GM18868 (cell line): Measurements from ENCODE around the gene ERBB4.
"Not testable (repeated sequence)": the region's sequence is repeated elsewhere in the genome, so short reads cannot be mapped to it uniquely, and the experiment has no call there.

ENCODE experiments used
- ATAC-seq: cut with Tn5 transposase; IDR thresholded peaks from one replicate; pipeline ENCODE4 v1.9.1; 2021; ENCODE audit warnings: mild to moderate bottlenecking, moderate library complexity; ENCODE audit not compliant: unreplicated experiment

Gene ERBB4

GRCh38 chr2:212311807-212312404 lies 226.7 kb downstream of the ERBB4 start:
- peak; percentile 59 for ATAC-seq

DNA sequence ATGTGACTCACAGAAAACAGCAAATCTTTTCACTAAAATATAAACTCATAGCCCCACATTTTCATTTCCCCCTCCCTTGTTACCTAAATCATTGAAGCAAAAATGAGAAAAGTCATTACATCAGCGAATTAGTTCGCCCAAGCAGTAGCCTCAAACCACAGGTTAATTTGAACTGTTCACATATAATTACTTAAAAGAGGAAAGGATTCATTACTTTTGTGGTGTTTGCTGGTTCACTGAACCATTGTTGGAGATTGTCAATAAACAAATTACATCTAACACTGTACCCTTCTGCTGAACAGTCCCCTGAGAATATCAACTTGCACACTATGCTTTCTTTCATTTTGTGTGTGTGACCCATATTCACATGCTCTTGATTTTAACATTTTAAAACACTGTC lies 238.7 kb downstream of the ERBB4 start:
- ATAC-seq: peak; percentile 44

- no peak for ATAC-seq
Measured at GRCh38 chr2:212299333-212299732, 239.3 kb downstream of the ERBB4 start.

DNA sequence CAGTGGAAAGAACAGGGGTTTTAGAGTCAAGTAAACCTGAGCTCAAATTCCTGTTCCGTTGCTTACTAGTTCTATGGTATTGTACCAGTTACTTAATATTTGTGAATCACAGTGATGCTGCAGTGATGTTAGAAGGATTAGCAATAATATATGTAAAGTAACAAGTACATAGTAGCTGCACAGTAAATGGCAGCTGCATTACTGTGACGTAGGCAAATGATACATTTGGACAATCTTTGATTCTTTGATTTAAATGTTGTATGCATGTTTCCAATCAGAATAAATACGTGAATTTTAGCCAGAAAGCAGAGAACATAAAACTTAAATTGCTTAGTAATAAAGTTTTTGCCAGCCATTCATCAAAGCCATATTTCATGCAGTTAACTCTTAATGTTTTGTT lies 243.0 kb downstream of the ERBB4 start:
- ATAC-seq: no peak

DNA sequence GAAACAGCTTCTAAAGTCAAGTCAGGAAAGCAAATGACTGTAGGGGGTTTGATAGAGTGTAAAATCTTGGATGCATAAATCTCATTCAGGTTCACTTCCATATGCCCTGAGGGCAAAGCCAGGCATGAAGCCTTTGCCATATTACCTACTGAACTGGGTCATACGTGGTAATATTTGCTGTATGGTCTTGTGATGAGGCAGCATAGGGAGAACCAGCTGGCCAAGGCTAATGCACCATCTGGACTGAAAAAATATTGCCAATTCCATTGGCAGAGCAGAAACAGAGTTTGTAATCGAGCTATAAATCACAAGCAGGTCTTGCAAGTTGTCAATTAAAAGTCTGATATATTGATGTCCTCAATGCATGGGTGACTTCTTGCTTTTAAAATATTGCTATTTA lies 243.8 kb downstream of the ERBB4 start:
- no peak for ATAC-seq

- no peak for ATAC-seq
Measured at GRCh38 chr2:212289301-212289700, 249.3 kb downstream of the ERBB4 start.

DNA sequence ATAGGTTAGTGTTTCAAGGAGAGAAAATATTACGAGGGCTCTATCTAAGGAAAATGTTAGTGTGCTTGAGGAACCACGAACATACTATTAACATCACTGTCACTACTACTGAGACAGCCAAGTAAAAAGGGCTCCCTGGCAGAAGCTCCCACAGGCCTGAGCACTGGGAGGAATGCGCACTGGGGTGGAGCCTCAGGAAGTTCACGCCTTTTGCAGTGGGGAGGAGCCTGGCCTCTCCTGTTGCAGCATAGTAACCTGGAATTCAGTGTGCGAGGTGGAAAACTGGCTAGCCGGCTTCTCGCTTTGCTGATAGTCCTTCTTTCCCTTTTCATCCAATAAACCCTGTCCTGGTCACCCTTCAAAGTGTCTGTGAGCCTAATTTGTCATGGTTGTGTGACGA lies 250.3 kb downstream of the ERBB4 start:
- ATAC-seq: no peak

GRCh38 chr2:212284166-212284565 lies 254.4 kb downstream of the ERBB4 start:
- ATAC-seq: no peak

GRCh38 chr2:212282671-212283261 lies 255.8 kb downstream of the ERBB4 start:
- ATAC-seq: no peak

DNA sequence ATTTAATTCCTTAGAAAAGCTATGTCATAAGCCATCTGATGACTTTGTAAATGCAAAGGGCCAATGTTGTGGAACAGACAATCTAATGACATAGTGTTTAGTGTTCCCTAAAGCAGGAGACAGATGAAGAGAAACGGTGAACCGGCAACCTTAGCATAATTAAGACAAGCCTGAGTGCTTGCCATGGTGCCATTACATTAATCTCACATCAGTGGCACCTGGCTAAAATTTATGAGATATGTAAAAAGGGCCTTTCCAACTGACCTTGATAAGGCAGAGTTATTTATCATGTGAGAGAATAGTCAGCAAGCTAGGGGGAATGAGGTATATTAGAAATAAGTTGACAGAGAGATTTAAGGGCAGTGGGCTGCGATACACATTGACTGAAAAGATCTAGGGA lies 261.8 kb downstream of the ERBB4 start:
- ATAC-seq: no peak

- ATAC-seq: no peak
Measured at GRCh38 chr2:212274215-212274614, 264.4 kb downstream of the ERBB4 start.

DNA sequence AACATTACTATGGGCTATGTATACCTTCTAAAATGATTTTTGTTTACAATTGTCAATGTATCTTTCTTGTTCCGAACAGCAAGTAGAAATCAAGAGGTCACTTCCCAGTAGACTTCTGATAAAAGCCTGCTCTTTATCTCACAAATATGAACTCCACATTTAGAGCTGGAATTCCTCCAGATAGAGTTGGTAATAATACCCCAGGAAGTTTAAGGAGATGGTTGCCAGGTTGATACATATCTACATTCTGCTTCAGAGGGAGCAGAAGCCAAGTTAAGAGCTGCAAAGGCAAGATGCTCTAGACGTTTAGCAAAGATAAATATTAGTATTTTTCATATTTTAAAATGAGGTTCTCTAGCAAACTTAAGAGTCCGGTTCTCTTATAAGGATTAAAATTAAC lies 267.0 kb downstream of the ERBB4 start:
- ATAC-seq: no peak

GRCh38 chr2:212269005-212269404 lies 269.6 kb downstream of the ERBB4 start:
- ATAC-seq: no peak

DNA sequence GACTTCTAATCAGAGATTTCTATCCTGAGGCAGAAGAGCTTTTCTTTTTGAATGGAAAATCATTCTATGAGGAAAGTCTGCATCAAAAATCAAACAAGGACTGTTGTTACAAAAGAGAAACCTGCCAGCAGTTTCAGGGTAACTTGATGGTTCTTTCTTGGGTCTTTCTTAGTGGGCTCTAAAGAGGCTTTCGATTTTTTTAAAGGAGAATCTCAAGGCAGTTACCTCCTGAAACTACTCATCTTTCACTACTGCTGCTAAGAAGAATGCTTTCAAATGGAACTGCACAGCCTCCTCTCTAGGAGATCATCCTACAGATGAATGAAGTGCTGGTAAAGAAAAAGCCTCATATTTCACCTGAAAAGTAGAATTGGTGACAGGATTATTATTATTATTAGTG lies 272.3 kb downstream of the ERBB4 start:
- ATAC-seq: no peak

GRCh38 chr2:212265777-212266176 lies 272.8 kb downstream of the ERBB4 start:
- no peak for ATAC-seq

GRCh38 chr2:212264187-212264586 lies 274.4 kb downstream of the ERBB4 start:
- ATAC-seq: no peak

DNA sequence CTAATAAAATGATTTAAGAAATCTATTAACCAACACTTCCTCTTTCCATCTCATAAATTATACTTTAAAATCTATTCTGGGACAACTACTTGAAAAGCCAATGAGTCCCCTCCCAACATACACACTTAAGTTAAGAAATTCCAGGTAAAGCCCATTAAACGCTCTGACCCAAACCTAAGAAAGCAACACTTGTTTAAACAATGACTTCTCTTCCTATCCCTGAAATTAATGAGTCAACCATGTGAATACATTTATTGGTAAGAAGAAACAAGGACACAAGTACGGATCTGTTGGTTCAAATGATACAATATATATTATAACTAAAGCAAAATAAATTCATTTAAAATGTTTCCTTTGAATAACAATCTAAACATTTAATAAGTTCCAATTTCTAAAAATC lies 279.4 kb downstream of the ERBB4 start:
- no peak for ATAC-seq

GRCh38 chr2:212254339-212254738 lies 284.3 kb downstream of the ERBB4 start:
- no peak for ATAC-seq

DNA sequence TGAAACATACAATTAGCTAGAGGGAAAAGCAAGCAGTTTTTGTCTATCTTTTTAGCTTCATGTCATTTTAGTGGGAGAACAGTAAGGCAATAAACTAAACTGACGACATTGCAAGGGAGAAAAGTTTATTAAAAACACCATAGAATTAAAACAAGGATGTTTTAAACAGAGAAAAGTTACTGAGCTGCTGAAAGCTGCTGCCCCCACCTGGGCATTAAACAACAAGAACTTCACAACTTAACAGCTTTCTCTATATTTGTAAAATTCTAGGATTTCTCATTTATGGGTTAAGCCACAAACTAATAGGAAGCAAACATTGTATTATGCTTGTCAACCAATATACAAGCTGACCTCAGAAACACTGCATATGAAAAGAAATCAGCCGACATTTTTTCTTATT lies 289.2 kb downstream of the ERBB4 start:
- no peak for ATAC-seq

DNA sequence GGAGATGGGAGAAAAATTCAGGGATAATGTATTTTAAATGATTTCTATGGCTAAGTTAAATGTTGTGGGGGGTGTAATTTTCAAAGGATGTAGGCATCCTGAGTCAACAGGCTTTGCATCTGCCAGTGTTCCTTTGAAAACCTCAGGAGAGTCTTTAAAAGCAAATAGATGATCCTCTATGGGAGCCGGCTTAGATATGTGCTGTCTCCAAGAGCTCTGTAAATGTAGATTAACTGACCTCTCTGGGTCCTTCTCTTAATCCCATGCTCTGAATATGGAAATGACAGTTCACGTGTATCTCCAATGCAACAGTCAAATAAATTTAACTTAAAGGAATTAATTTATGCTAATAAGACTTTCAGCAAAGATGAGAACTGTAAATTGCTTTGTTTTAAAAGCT lies 292.7 kb downstream of the ERBB4 start:
- ATAC-seq: no peak

DNA sequence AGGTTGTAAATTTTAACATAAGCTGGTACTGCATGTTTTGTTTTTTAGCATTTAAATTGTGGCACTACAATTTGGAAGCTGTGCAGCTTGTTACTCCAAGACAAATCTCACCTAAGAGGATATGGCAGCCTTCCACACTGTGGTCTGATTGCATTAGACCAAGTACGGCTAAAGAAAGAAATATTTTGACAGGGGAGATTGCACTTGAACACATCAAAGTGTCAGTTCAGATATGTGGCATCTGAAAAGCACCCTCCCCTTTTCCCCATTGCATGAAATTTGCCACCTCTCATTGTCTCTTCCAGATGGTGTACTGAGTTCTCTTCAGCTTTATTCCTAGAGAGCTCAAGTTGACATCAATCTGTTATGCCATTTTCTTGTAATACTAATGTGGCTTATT lies 295.9 kb downstream of the ERBB4 start:
- no peak for ATAC-seq

DNA sequence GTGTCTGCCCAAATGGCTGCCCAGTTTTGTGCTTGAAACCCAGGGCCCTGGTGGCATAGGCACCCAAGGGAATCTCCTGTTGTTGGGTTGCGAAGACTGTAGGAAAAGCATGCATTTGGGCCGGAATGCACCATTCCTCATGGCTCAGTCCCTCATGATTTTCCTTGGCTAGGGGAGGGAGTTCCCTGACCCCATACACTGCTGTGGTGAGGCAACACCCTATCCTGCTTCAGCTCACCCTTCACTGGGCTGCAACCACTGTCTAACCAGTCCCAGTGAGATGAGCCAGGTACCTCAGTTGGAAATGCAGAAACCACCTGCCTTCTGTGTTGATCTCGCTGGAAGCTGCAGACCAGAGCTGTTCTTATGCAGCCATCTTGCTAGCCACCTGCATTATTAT lies 300.4 kb downstream of the ERBB4 start:
- ATAC-seq: not testable (repeated sequence)
